HEK293 (cell line): Measurements from ENCODE around the gene RNU11.

ENCODE experiments used
- GLIS2 ChIP-seq: fragments of 450-650 bp; formaldehyde crosslinking; IDR thresholded peaks from 2 replicates; pipeline ENCODE4 v1.5.1; 2016; ENCODE audit warnings: missing biosample characterization, missing genetic modification characterization
- KLF1 ChIP-seq: fragments of 450-650 bp; formaldehyde crosslinking; IDR thresholded peaks from 2 replicates; pipeline ENCODE4 v1.5.1; 2016; ENCODE audit warnings: missing biosample characterization, missing genetic modification characterization
- PATZ1 ChIP-seq: fragments of 450-650 bp; formaldehyde crosslinking; IDR thresholded peaks from 2 replicates; pipeline ENCODE4 v1.5.1; 2016; ENCODE audit warnings: missing biosample characterization, missing genetic modification characterization
- PRDM10 ChIP-seq: fragments of 450-650 bp; formaldehyde crosslinking; IDR thresholded peaks from 2 replicates; pipeline ENCODE4 v1.5.1; 2016; ENCODE audit warnings: missing biosample characterization, missing genetic modification characterization
- REPIN1 ChIP-seq: fragments of 450-650 bp; formaldehyde crosslinking; IDR thresholded peaks from 2 replicates; pipeline ENCODE4 v1.5.1; 2017; ENCODE audit warnings: missing biosample characterization, missing genetic modification characterization, low read depth
- ZBTB21 ChIP-seq: fragments of 450-650 bp; formaldehyde crosslinking; IDR thresholded peaks from 2 replicates; pipeline ENCODE4 v1.5.1; 2017; ENCODE audit warnings: missing biosample characterization, missing genetic modification characterization
- ZNF114 ChIP-seq: fragments of 450-650 bp; formaldehyde crosslinking; IDR thresholded peaks from 2 replicates; pipeline ENCODE4 v1.5.0; 2017; ENCODE audit warnings: missing biosample characterization, missing genetic modification characterization
- ZNF133 ChIP-seq: fragments of 450-650 bp; formaldehyde crosslinking; IDR thresholded peaks from 2 replicates; pipeline ENCODE4 v1.5.1; 2016; ENCODE audit warnings: missing biosample characterization, missing genetic modification characterization
- ZNF146 ChIP-seq: fragments of 450-650 bp; formaldehyde crosslinking; IDR thresholded peaks from 2 replicates; pipeline ENCODE4 v1.5.1; 2016; ENCODE audit warnings: missing biosample characterization, missing genetic modification characterization
- ZNF175 ChIP-seq: fragments of 450-650 bp; formaldehyde crosslinking; IDR thresholded peaks from 2 replicates; pipeline ENCODE4 v1.5.1; 2016; ENCODE audit warnings: missing biosample characterization, missing genetic modification characterization
- ZNF2 ChIP-seq: fragments of 450-650 bp; formaldehyde crosslinking; IDR thresholded peaks from 2 replicates; pipeline ENCODE4 v1.5.1; 2016; ENCODE audit warnings: missing biosample characterization, missing genetic modification characterization
- ZNF202 ChIP-seq: fragments of 450-650 bp; formaldehyde crosslinking; IDR thresholded peaks from 2 replicates; pipeline ENCODE4 v1.5.1; 2016; ENCODE audit warnings: missing biosample characterization, missing genetic modification characterization, borderline replicate concordance
- ZNF248 ChIP-seq: fragments of 450-650 bp; formaldehyde crosslinking; IDR thresholded peaks from 2 replicates; pipeline ENCODE4 v1.5.1; 2017; ENCODE audit warnings: missing biosample characterization, missing genetic modification characterization
- ZNF302 ChIP-seq: fragments of 450-650 bp; formaldehyde crosslinking; IDR thresholded peaks from 2 replicates; pipeline ENCODE4 v1.5.1; 2016; ENCODE audit warnings: missing biosample characterization, missing genetic modification characterization, low read depth
- ZNF354C ChIP-seq: fragments of 450-650 bp; formaldehyde crosslinking; IDR thresholded peaks from 2 replicates; pipeline ENCODE4 v1.5.1; 2016; ENCODE audit warnings: missing biosample characterization, missing genetic modification characterization, low read depth, borderline replicate concordance
- ZNF391 ChIP-seq: fragments of 450-650 bp; formaldehyde crosslinking; IDR thresholded peaks from 2 replicates; pipeline ENCODE4 v1.5.1; 2016; ENCODE audit warnings: low read depth, missing biosample characterization, missing genetic modification characterization, borderline replicate concordance
- ZNF433 ChIP-seq: fragments of 450-650 bp; formaldehyde crosslinking; IDR thresholded peaks from 2 replicates; pipeline ENCODE4 v1.5.1; 2016; ENCODE audit warnings: missing biosample characterization, missing genetic modification characterization, low read depth
- ZNF549 ChIP-seq: fragments of 450-650 bp; IDR thresholded peaks from 2 replicates; pipeline ENCODE4 v1.5.1; 2018; ENCODE audit warnings: missing biosample characterization, missing genetic modification characterization, mild to moderate bottlenecking, inconsistent platforms, moderate library complexity
- ZNF558 ChIP-seq: fragments of 450-650 bp; formaldehyde crosslinking; IDR thresholded peaks from 2 replicates; pipeline ENCODE4 v1.5.1; 2016; ENCODE audit warnings: missing biosample characterization, missing genetic modification characterization
- ZNF639 ChIP-seq: fragments of 450-650 bp; formaldehyde crosslinking; IDR thresholded peaks from 2 replicates; pipeline ENCODE4 v1.5.1; 2016; ENCODE audit warnings: missing biosample characterization, missing genetic modification characterization
- ZNF658 ChIP-seq: fragments of 450-650 bp; formaldehyde crosslinking; IDR thresholded peaks from 2 replicates; pipeline ENCODE4; 2016; ENCODE audit warnings: missing biosample characterization, missing genetic modification characterization
- ZNF664 ChIP-seq: fragments of 450-650 bp; formaldehyde crosslinking; IDR thresholded peaks from 2 replicates; pipeline ENCODE4 v1.5.1; 2016; ENCODE audit warnings: missing biosample characterization, missing genetic modification characterization
- ZNF785 ChIP-seq: fragments of 450-650 bp; formaldehyde crosslinking; IDR thresholded peaks from 2 replicates; pipeline ENCODE4 v1.5.1; 2016; ENCODE audit warnings: missing biosample characterization, missing genetic modification characterization
- ZSCAN30 ChIP-seq: fragments of 450-650 bp; IDR thresholded peaks from 2 replicates; pipeline ENCODE4 v1.5.1; 2018; ENCODE audit warnings: missing biosample characterization, mild to moderate bottlenecking, missing genetic modification characterization, moderate library complexity
- TF ChIP-seq, protein P1 (sequence below): fragments of 450-650 bp; formaldehyde crosslinking; IDR thresholded peaks from 2 replicates; pipeline ENCODE4 v1.5.1; 2016; ENCODE audit warnings: missing biosample characterization, missing genetic modification characterization
- TF ChIP-seq, protein P2 (sequence below): fragments of 450-650 bp; formaldehyde crosslinking; IDR thresholded peaks from 2 replicates; pipeline ENCODE4 v1.5.0; 2017; ENCODE audit warnings: missing biosample characterization, missing genetic modification characterization, borderline replicate concordance
- TF ChIP-seq, protein P3 (sequence below): fragments of 450-650 bp; formaldehyde crosslinking; IDR thresholded peaks from 2 replicates; pipeline ENCODE4 v1.5.1; 2016; ENCODE audit warnings: missing biosample characterization, missing genetic modification characterization

Gene RNU11

DNA sequence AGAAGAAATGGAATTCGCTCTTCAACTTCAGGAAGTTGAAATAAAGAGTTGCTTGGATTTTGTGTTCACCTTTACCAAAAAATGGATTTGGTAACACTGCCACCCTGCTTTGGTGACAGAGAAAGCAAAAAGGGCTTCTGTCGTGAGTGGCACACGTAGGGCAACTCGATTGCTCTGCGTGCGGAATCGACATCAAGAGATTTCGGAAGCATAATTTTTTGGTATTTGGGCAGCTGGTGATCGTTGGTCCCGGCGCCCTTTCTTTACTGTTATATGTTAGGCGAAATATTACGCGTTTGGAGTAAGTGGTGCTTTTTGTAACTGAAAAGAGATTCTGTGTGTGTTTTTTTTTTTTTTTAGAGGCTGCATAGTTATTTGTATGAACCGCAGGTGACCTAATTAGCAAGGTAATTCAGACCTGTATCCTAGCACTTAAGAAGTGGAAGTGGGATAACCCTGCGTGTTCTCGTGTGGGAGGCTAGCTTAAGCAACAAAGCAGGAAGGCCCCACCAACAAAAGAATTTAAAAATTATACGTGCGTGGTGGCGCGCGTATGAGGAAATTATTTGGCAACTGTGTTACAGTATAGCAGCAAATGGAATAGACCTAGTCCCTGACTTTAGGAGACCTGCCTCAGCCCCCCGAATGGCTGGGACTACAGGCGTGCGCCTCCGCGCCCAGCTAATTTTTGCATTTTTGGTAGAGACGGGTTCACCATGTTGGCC, at the start of gene RNU11 (continued):
- no peak for TF ChIP-seq KLF1
- peak; percentile 78 for TF ChIP-seq PATZ1
- peak; percentile 67; the same call in 1 of the 2 replicates for TF ChIP-seq ZBTB21 (tag by site-specific recombination)
- no peak for TF ChIP-seq ZNF354C (tag by site-specific recombination)
- TF ChIP-seq ZNF114 (tag by site-specific recombination): no peak
- TF ChIP-seq ZNF146 (tag by site-specific recombination): peak; percentile 90
- TF ChIP-seq, protein P1, sequence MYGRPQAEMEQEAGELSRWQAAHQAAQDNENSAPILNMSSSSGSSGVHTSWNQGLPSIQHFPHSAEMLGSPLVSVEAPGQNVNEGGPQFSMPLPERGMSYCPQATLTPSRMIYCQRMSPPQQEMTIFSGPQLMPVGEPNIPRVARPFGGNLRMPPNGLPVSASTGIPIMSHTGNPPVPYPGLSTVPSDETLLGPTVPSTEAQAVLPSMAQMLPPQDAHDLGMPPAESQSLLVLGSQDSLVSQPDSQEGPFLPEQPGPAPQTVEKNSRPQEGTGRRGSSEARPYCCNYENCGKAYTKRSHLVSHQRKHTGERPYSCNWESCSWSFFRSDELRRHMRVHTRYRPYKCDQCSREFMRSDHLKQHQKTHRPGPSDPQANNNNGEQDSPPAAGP (tag by site-specific recombination): peak; percentile 95; the same call in 1 of the 2 replicates
- no peak; the same call in 1 of the 2 replicates for TF ChIP-seq ZNF133 (tag by site-specific recombination)
- TF ChIP-seq ZNF391 (tag by site-specific recombination): peak; percentile 95; the same call in 1 of the 2 replicates
- TF ChIP-seq, protein P2, sequence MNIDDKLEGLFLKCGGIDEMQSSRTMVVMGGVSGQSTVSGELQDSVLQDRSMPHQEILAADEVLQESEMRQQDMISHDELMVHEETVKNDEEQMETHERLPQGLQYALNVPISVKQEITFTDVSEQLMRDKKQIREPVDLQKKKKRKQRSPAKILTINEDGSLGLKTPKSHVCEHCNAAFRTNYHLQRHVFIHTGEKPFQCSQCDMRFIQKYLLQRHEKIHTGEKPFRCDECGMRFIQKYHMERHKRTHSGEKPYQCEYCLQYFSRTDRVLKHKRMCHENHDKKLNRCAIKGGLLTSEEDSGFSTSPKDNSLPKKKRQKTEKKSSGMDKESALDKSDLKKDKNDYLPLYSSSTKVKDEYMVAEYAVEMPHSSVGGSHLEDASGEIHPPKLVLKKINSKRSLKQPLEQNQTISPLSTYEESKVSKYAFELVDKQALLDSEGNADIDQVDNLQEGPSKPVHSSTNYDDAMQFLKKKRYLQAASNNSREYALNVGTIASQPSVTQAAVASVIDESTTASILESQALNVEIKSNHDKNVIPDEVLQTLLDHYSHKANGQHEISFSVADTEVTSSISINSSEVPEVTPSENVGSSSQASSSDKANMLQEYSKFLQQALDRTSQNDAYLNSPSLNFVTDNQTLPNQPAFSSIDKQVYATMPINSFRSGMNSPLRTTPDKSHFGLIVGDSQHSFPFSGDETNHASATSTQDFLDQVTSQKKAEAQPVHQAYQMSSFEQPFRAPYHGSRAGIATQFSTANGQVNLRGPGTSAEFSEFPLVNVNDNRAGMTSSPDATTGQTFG (tag by site-specific recombination): no peak
- peak; percentile 27; the same call in 1 of the 2 replicates for TF ChIP-seq ZNF433
- TF ChIP-seq ZNF549: no peak
- TF ChIP-seq ZNF639: peak; percentile 97
- peak; percentile 46 for TF ChIP-seq GLIS2 (tag by site-specific recombination)
- peak; percentile 98 for TF ChIP-seq REPIN1 (tag by site-specific recombination)
- TF ChIP-seq ZNF302 (tag by site-specific recombination): peak; percentile 9; the same call in 1 of the 2 replicates
- peak; percentile 92 for TF ChIP-seq ZNF785 (tag by site-specific recombination)
- no peak for TF ChIP-seq ZNF658 (tag by site-specific recombination)
- TF ChIP-seq ZNF2 (tag by site-specific recombination): peak; percentile 97
- TF ChIP-seq, protein P3, sequence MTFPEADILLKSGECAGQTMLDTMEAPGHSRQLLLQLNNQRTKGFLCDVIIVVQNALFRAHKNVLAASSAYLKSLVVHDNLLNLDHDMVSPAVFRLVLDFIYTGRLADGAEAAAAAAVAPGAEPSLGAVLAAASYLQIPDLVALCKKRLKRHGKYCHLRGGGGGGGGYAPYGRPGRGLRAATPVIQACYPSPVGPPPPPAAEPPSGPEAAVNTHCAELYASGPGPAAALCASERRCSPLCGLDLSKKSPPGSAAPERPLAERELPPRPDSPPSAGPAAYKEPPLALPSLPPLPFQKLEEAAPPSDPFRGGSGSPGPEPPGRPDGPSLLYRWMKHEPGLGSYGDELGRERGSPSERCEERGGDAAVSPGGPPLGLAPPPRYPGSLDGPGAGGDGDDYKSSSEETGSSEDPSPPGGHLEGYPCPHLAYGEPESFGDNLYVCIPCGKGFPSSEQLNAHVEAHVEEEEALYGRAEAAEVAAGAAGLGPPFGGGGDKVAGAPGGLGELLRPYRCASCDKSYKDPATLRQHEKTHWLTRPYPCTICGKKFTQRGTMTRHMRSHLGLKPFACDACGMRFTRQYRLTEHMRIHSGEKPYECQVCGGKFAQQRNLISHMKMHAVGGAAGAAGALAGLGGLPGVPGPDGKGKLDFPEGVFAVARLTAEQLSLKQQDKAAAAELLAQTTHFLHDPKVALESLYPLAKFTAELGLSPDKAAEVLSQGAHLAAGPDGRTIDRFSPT: peak; percentile 98
- no peak for TF ChIP-seq ZNF175 (tag by site-specific recombination)
- TF ChIP-seq ZNF248 (tag by site-specific recombination): no peak
- TF ChIP-seq PRDM10 (tag by site-specific recombination): peak; percentile 83
- TF ChIP-seq ZNF558: peak; percentile 91
- TF ChIP-seq ZNF664: peak; percentile 82
- TF ChIP-seq ZSCAN30 (tag by site-specific recombination): peak; percentile 95
- no peak for TF ChIP-seq ZNF202 (tag by site-specific recombination)
